Embryonic facial prominence (tissue), 1 donor: ENCODE results near the gene C13orf46.
"Not testable (repeated sequence)": the region's sequence is repeated elsewhere in the genome, so short reads cannot be mapped to it uniquely, and the experiment has no call there.

Source experiments
- DNase-seq: peaks from one replicate; pipeline ENCODE4 v3.0.0-alpha.2; 2016; ENCODE audit errors: extremely low spot score

C13orf46 gene

GRCh38 chr13:113973218-113974164, at the start of gene C13orf46:
TSS of gene C13orf46 (minus strand) at chr13:113974076. CDS start at chr13:113973997, 79 bp downstream.
- DNase-seq: no peak

GRCh38 chr13:114022876-114023275, 49.0 kb upstream of the C13orf46 start:
- no peak for DNase-seq

- no peak for DNase-seq
These were observed 48.4 kb upstream of the C13orf46 start for GRCh38 chr13:114022309-114022669.

DNA sequence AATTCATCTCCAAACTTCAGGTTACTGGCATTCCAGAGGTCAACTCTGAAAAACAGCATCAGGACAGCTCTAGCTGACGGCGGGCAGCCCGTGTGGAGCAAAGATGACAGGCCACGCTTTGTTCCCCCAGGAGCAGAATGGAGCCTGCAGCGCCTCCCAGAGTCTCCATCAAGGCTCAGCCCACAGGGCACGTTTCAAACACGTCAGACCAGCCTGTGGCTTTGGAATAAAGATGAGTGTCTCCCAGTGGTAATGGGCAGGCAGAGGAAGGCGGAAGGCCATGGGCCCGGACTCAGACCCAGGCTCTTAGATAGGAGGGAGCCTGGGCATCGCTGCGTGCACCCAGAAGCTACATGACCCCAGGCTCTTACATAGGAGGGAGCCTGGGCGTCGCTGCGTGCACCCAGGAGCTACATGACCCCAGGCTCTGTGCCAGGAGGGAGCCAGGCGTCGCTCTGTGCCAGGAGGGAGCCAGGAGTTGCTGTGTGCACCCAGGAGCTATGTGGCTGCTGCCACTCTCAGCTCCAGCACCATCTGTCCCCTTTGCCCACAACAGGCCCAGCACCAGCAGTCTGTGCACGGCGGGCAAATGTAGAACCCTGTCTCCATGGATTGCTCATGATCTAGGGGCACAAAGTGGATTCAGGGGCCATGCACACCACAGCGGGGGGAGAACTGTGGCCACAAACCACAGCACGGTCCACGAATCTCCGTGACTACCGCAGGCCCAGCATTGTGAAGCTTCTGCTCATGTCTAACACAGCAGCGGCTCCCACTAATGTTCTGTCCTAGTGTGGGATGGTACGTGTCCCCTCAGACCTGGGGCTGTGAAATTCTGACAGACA, 47.8 kb upstream of the C13orf46 start:
- no peak for DNase-seq

- no peak for DNase-seq
These were observed 47.0 kb upstream of the C13orf46 start for GRCh38 chr13:114020750-114021463.

- not testable (repeated sequence) for DNase-seq
These were observed 46.3 kb upstream of the C13orf46 start for GRCh38 chr13:114020134-114020533.

- DNase-seq: no peak
These were observed 45.5 kb upstream of the C13orf46 start for GRCh38 chr13:114019367-114019766.

DNA sequence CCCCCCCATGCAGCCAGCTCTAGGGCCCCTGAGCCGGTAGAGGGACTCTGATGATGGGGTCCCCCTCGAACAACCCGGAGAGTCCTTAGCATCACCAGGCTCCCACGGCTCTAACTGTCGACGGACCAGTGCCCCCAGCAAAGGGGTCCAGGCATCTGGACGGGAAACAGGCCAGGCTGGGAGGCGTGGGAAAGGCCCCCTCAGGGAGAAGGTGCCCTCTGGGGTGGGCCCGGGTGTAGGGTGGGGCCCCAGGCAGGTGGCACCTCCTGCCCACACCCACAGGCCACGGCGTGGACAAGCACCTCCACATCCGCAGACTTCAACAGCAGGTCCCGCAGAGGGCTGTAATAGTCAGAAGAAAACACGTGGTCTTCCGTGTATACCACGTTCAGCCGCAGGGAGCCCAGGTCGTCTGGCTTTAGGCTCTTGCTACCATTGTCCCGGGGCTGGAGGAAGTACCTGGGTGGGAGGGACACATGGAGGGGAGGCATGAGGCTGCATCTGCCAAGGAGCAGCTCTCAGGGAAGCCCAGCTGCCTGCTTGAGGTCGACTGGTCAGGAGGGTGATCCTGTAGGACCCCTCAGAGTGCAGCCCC, 44.7 kb upstream of the C13orf46 start:
- no peak for DNase-seq

DNA sequence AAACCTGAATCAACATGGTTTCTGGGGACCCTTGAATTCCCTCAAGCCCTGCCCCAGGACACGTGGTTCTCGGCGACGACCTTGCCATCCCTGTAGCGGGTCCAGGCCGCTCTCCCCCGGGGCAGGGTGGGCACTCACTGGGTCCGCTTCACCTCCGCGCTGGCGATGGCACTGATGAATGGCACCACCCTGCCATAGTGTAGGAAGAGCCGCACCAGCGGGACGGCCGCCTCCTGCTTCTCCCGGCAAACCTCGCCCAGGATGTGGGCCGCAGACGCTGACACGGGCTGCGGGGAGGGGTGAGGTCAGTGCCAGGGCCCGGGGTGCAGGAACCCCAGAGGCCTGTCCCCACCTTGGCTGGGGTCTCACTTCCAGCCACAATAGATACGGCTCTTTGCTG, 44.1 kb upstream of the C13orf46 start:
- DNase-seq: no peak

- no peak for DNase-seq
These were observed 43.3 kb upstream of the C13orf46 start for GRCh38 chr13:114017028-114017630.

GRCh38 chr13:114016321-114017027, 42.6 kb upstream of the C13orf46 start:
- DNase-seq: no peak

DNA sequence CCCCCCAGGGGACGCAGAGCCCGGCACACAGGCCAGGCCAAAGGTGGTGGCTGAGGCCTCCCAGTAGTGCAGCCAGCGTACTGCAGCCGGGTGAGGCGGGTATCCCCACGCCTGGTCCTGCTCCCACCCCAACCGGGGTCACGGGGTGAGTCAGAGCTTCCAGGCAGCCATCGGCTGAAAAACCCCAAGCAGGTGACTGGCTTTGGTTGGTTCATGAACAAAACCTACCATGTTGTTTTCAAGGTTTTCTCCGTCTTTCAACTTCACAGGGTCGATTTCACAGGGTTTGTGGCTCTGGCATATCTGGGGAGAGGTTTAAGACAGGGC, 42.1 kb upstream of the C13orf46 start:
- DNase-seq: no peak

DNA sequence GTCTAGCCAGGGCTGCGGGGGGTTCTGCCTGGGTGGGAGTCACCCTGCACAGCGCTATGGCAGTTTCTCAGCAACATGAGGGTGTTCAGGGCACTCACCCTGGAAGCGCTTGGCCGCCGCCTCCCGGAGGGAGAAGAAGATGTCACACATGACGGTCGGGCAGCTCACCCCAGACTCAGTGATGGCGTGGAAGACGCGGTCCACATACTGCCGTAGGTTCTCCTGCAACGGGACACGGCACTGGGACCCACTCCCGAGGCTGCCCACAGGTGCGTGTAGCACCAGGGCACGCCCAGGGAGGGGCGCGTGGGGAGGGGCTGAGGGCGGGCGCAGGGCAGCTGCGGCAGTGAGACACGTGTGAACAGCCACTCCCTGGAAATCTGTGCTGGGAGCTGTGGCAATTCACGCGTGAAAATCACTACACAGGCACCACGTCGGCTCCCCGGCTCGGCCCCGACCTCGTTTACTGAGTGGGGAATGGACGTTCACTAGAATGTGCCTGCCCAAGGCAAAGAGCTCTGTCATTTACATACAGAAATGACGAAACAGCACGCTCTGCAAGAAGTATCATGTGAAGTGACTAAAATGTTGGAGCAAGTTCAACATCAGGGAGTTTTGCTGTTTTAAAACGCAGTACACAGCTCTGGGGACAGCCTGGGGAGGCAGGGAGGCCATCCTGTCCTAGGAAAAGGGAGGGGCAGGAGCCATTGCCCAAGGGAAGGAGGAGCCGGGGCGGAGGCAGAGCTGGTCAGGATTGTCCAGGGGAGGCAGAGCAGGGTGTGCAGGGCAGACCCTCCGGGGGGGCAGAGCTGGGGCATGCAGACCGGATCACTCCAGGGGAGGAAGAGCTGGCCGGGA, 41.5 kb upstream of the C13orf46 start:
- DNase-seq: no peak

- no peak for DNase-seq
These were observed 40.2 kb upstream of the C13orf46 start for GRCh38 chr13:114013952-114014629.

DNA sequence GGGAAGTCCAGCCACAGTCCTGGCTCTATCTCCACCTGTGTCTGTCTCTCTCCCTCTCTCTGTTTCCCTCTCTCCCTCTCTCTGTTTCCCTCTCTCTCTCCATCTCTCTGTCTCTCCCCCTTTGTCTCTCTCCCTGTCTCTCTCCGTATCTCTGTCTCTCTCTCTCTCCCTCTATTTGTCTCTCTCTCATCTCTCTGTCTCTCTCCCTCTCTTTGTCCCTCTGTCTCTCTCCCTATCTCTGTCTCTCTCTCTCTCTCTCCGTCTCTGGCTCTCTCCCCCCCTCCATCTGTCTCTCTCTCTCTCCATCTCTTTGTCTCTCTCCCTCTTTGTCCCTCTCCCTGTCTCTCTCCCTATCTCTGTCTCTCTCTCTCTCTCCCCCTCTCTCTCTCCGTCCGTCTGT, 39.5 kb upstream of the C13orf46 start:
- no peak for DNase-seq

DNA sequence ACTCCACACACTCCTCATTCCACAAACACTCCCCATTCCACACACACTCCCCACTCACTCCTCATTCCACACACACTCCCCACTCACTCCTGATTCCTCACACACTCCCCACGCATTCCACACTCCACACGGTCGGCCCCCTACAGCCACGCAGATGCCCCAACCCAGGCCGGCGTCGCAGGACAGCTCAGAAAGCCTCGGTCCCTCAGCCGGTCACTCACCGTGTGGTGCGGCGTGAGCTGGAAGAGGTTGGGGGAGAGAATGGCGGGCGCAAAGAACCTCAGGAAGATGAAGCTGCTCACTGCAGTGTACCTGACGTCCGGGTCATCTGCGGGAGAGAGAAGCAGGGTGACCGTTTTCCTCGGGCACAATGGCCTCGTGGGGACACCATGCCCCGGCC, 39.0 kb upstream of the C13orf46 start:
- no peak for DNase-seq

DNA sequence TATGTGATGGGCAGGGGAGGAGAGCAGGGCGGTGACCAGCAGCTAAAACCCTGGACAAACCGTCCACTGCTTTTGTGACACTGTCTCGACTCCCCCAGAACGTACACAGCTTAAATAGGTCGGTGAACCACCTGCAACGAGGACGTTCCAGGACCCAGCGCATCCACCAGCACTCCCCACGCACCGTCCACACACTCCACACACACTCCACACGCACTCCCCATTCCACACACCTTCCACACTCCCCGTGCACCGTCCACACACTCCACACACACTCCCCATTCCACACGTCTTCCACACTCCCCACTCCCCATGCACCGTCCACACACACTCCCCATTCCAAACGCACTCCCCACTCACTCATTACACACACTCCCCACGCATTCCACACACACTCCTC, 38.3 kb upstream of the C13orf46 start:
- no peak for DNase-seq

DNA sequence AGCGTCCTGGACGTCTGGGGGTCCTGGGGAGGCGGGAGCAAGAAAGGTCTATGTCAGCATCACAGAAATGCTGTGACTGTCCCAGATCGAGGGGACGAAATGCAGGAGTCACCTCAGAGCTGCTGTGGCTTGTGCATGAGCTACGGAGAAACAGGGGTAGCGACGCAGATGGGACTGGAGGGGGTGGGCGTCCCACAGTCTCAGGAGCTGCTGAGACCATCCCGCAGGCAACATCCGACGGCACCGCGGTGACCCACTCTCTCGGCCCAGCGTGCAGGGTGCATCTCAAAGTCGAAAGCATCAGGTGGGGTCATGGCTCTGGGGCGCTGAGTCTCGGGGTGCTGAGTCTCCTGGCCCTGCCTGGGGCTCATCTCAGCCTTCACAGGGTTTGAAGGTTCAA, 37.4 kb upstream of the C13orf46 start:
- no peak for DNase-seq

DNA sequence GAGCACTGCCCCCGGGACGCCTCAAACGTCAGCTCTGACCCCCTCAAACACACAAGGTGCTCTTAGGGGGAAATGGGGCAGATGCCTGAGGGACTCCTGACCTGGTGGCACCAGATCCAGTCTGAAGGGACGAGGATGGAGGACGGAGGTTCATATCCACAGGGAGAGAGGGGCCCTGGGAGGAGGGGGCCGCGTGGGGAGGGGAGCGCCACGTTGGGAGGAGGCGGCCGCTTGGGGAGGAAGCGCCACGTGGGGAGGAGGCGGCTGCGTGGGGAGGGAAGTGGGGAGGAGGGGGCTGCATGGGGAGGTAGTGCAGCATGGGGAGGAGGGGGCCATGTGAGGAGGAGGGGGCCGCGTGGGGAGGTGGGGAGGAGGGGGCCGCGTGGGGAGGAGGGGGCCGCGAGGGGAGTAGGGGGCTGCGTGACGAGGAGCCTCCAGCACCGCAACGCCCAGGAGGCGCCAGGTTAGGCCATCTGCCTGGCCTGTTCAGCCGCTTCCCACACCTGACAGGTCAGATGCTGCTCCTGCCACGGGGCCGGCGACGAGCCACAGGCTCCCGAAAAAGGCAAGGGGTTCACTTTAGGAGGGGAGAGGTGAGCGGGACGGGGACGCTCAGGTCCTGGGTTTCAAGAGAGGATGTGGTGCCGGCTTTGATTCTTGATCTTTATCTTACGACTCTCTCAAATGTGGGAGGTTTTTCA, 36.7 kb upstream of the C13orf46 start:
- DNase-seq: no peak
